BLaER1 (cell line): ENCODE measurements around the gene FAM25A.
"Not testable (repeated sequence)": the region's sequence is repeated elsewhere in the genome, so short reads cannot be mapped to it uniquely, and the experiment has no call there.

Source experiments
- H3K27ac ChIP-seq: shearing (Covaris generic); formaldehyde crosslinking; 2 replicates; pipeline ENCODE4 v1.8.1; 2022
- H3K27me3 ChIP-seq: shearing (Covaris generic); formaldehyde crosslinking; 2 replicates; pipeline ENCODE4 v1.8.1; 2022
- H3K36me3 ChIP-seq: shearing (Covaris generic); formaldehyde crosslinking; 2 replicates; pipeline ENCODE4 v1.8.1; 2022
- H3K4me1 ChIP-seq: shearing (Covaris generic); formaldehyde crosslinking; 2 replicates; pipeline ENCODE4 v1.8.1; 2022
- H3K4me2 ChIP-seq: shearing (Covaris generic); formaldehyde crosslinking; 2 replicates; pipeline ENCODE4 v1.8.1; 2022
- H3K4me3 ChIP-seq: shearing (Covaris generic); formaldehyde crosslinking; 2 replicates; pipeline ENCODE4 v1.8.1; 2022
- H3K9ac ChIP-seq: shearing (Covaris generic); formaldehyde crosslinking; 2 replicates; pipeline ENCODE4 v1.8.1; 2022
- H3K9me3 ChIP-seq: shearing (Covaris generic); formaldehyde crosslinking; 2 replicates; pipeline ENCODE4 v1.8.1; 2022
- H4K20me1 ChIP-seq: shearing (Covaris generic); formaldehyde crosslinking; 2 replicates; pipeline ENCODE4 v1.8.1; 2022
- Cebpa-rat ChIP-seq: shearing (Covaris generic); IDR thresholded peaks from 2 replicates; pipeline ENCODE4 v1.8.1; 2022

FAM25A gene

GRCh38 chr10:87019066-87019465, 1.0 kb upstream of the FAM25A start:
- H4K20me1 ChIP-seq, H3K27ac ChIP-seq, H3K4me1 ChIP-seq, H3K4me3 ChIP-seq, H3K9ac ChIP-seq, H3K9me3 ChIP-seq, H3K27me3 ChIP-seq, H3K4me2 ChIP-seq, H3K36me3 ChIP-seq: not testable (repeated sequence)

GRCh38 chr10:87019504-87019903, 590 bp upstream of the FAM25A start:
- H4K20me1 ChIP-seq, H3K9me3 ChIP-seq, H3K4me1 ChIP-seq, H3K9ac ChIP-seq, H3K27me3 ChIP-seq, H3K36me3 ChIP-seq, H3K4me3 ChIP-seq, H3K27ac ChIP-seq, H3K4me2 ChIP-seq: not testable (repeated sequence)

GRCh38 chr10:87025285-87025958, 5.3 kb downstream of the FAM25A start:
- H3K9me3 ChIP-seq, H3K27me3 ChIP-seq, H3K4me1 ChIP-seq, H3K4me3 ChIP-seq, H4K20me1 ChIP-seq, H3K9ac ChIP-seq, H3K36me3 ChIP-seq, H3K4me2 ChIP-seq, H3K27ac ChIP-seq: not testable (repeated sequence)

GRCh38 chr10:87026747-87027508, 6.8 kb downstream of the FAM25A start:
- not testable (repeated sequence) for H3K9ac ChIP-seq, H3K4me1 ChIP-seq, H4K20me1 ChIP-seq, H3K27ac ChIP-seq, H3K27me3 ChIP-seq, H3K36me3 ChIP-seq, H3K4me3 ChIP-seq, H3K4me2 ChIP-seq
- H3K9me3 ChIP-seq, result peaks cover 15% of the 10 kb centered on the region

- not testable (repeated sequence) for H3K27ac ChIP-seq
- peaks cover 15% of the 10 kb centered on the region for H3K9me3 ChIP-seq
Observed at GRCh38 chr10:87030419-87030818, 10.3 kb downstream of the FAM25A start.

GRCh38 chr10:87030912-87031635, 11.0 kb downstream of the FAM25A start:
- Histone ChIP-seq H3K4me1 (no peaks in the 10 kb centered on the region), H4K20me1 (no peaks in the 10 kb centered on the region), H3K9me3 (peaks cover 15% of the 10 kb centered on the region), H3K36me3 (no peaks in the 10 kb centered on the region), H3K27ac (no peak overlapping the region), H3K4me3 (no peak overlapping the region), H3K9ac (no peak overlapping the region), H3K4me2 (no peak overlapping the region), H3K27me3 (no peaks in the 10 kb centered on the region)
- TF ChIP-seq Cebpa-rat, result no peak

More at GRCh38 chr10:87030419-87030818, 10.3 kb downstream of the FAM25A start:
- not testable (repeated sequence) for H3K4me1 ChIP-seq, H3K4me2 ChIP-seq, H3K27me3 ChIP-seq, H4K20me1 ChIP-seq, H3K36me3 ChIP-seq, H3K9ac ChIP-seq, H3K4me3 ChIP-seq

- no peaks in the 10 kb centered on the region for H3K36me3 ChIP-seq
Observed at GRCh38 chr10:87036623-87037022, 16.5 kb downstream of the FAM25A start.

GRCh38 chr10:87038286-87038717, 18.2 kb downstream of the FAM25A start:
- TF ChIP-seq Cebpa-rat, result no peak

More at GRCh38 chr10:87036623-87037022, 16.5 kb downstream of the FAM25A start:
- TF ChIP-seq Cebpa-rat, result no peak
- Histone ChIP-seq H3K4me1 (peaks cover 18% of the 10 kb centered on the region), H3K9me3 (no peaks in the 10 kb centered on the region), H3K27me3 (no peaks in the 10 kb centered on the region), H3K9ac (no peak overlapping the region), H3K27ac (no peak overlapping the region), H4K20me1 (no peaks in the 10 kb centered on the region), H3K4me3 (no peak overlapping the region), H3K4me2 (no peak overlapping the region)

GRCh38 chr10:87038786-87039185, 18.7 kb downstream of the FAM25A start:
- TF ChIP-seq Cebpa-rat, result no peak
- Histone ChIP-seq H3K27ac (no peak overlapping the region), H3K4me2 (peak overlapping the region; percentile 62)

More at GRCh38 chr10:87038286-87038717, 18.2 kb downstream of the FAM25A start:
- Histone ChIP-seq H3K4me1 (peaks cover 18% of the 10 kb centered on the region), H3K27me3 (no peaks in the 10 kb centered on the region), H4K20me1 (no peaks in the 10 kb centered on the region), H3K27ac (no peak overlapping the region), H3K4me2 (peak overlapping the region; percentile 62), H3K36me3 (no peaks in the 10 kb centered on the region), H3K9me3 (no peaks in the 10 kb centered on the region), H3K9ac (no peak overlapping the region), H3K4me3 (no peak overlapping the region)

GRCh38 chr10:87043579-87043978, 23.5 kb downstream of the FAM25A start:
- peaks cover 29% of the 10 kb centered on the region for H3K36me3 ChIP-seq
- H3K9ac ChIP-seq, H4K20me1 ChIP-seq, H3K27me3 ChIP-seq, H3K4me2 ChIP-seq, H3K4me1 ChIP-seq, H3K9me3 ChIP-seq, H3K27ac ChIP-seq, H3K4me3 ChIP-seq: not testable (repeated sequence)

More at GRCh38 chr10:87038786-87039185, 18.7 kb downstream of the FAM25A start:
- no peaks in the 10 kb centered on the region for H3K27me3 ChIP-seq
- H3K9ac ChIP-seq, result no peak overlapping the region
- H3K4me1 ChIP-seq, result peaks cover 18% of the 10 kb centered on the region
- H4K20me1 ChIP-seq, result no peaks in the 10 kb centered on the region
- no peak overlapping the region for H3K4me3 ChIP-seq
- H3K9me3 ChIP-seq, result no peaks in the 10 kb centered on the region
- peaks cover 5% of the 10 kb centered on the region; the same call in 1 of the 2 replicates for H3K36me3 ChIP-seq
